Mucosa of rectum (tissue), 2 donors: ENCODE results near the gene PRIMPOL.

Experiments
- H3K27ac ChIP-seq, 2 donors: one replicate each; pipeline ENCODE4 v1.7.0; 2013; ENCODE audit warnings: inconsistent platforms in 2 of 2, low read depth in 2 of 2, low read length in 2 of 2
- H3K27me3 ChIP-seq, 2 donors: one replicate each; pipeline ENCODE4 v1.7.0; 2013; ENCODE audit warnings: low read length in 2 of 2; ENCODE audit not compliant: control insufficient read depth in 2 of 2, insufficient read depth in 2 of 2
- H3K36me3 ChIP-seq, 2 donors: one replicate each; pipeline ENCODE4 v1.7.0; 2013; ENCODE audit warnings: low read length in 2 of 2; ENCODE audit not compliant: control insufficient read depth in 2 of 2, insufficient read depth in 2 of 2
- H3K4me1 ChIP-seq, 2 donors: one replicate each; pipeline ENCODE4 v1.7.0; 2013; ENCODE audit warnings: low read length in 2 of 2, mild to moderate bottlenecking in 1 of 2; ENCODE audit not compliant: control insufficient read depth in 2 of 2, insufficient read depth in 2 of 2
- H3K4me3 ChIP-seq, 2 donors: one replicate each; pipeline ENCODE4 v1.7.0; 2013; ENCODE audit warnings: low read length in 2 of 2
- H3K9ac ChIP-seq, 2 donors: one replicate each; pipeline ENCODE4 v1.7.0; 2013; ENCODE audit warnings: low read length in 2 of 2, low read depth in 1 of 2, mild to moderate bottlenecking in 1 of 2
- H3K9me3 ChIP-seq, 2 donors: one replicate each; pipeline ENCODE4 v1.7.0; 2013; ENCODE audit warnings: low read length in 2 of 2; ENCODE audit not compliant: control insufficient read depth in 2 of 2
- donor health status: healthy.
- donor health status: Normal muscosa, but diverticular disease.

PRIMPOL gene

DNA sequence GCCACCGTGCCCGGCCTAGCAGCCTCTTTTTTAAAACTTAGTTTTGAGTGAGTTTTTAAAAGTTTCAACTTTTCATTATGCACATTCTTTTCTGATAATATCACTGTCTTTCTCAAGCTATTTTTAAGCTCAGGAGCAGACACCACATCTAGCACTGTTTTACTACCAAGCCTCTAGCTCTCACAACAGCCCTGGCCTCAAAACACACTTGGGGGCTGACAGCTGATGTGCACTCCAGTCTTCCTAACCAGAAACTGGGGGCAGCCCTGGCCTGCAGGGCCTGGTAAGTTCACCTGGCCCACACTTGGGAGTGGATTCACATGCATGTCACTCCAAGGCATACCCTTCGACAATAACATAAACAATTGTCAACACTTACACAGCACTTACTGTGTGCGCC lies 50.4 kb downstream of the PRIMPOL start:
- Histone ChIP-seq H3K9ac (no peak overlapping the region), H3K9me3 (no peaks in the 10 kb centered on the region), H3K27ac (no peak overlapping the region), H3K4me3 (no peak overlapping the region), H3K27me3 (no peaks in the 10 kb centered on the region), H3K4me1 (no peaks in the 10 kb centered on the region), H3K36me3 (peaks cover 3 to 8% of the 10 kb centered on the region in 2 donors)

DNA sequence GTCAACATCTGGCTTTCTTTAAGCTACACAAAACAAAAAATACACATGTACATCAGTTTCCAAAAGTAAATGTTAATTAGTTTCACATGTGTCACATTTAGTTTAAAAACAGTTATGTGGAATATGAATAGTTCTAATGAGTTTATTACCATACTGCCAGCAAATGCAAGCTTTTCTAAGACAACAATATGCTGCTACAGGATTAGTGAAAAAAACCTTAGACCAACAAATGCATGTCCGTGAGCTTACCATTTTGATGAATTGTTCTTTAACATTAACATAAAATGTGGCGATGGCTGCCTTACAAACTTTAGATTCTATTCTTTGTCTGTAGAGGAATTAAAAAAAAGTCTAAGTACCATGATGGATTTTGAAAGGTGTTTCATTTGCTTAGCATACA lies 52.6 kb downstream of the PRIMPOL start:
- Histone ChIP-seq H3K4me1 (no peaks in the 10 kb centered on the region), H3K27me3 (no peaks in the 10 kb centered on the region), H3K36me3 (peaks cover 0 to 5% of the 10 kb centered on the region in 2 donors), H3K27ac (no peak overlapping the region), H3K9me3 (no peaks in the 10 kb centered on the region), H3K4me3 (no peak overlapping the region), H3K9ac (no peak overlapping the region)

DNA sequence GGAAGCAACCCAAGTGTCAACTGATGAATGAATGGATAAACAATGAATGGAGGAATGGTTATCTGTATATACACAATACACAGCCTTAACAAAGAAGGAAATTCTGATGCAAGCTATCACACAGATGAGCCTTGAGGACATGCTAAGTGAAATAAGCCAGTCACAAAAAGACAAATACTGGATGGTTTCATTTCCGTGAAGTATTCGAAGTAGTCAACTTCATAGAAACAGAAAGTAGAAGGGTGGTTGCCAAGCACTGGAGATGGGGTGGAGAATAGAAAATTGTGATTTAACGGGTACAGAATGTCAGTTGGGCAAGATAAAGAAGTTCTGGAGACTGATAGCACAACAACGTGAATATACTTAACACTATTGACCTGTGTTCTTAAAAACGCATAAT lies 56.2 kb downstream of the PRIMPOL start:
- Histone ChIP-seq H3K9ac (no peak overlapping the region), H3K4me3 (no peak overlapping the region), H3K4me1 (no peaks in the 10 kb centered on the region), H3K27me3 (no peaks in the 10 kb centered on the region), H3K9me3 (no peaks in the 10 kb centered on the region), H3K27ac (no peak overlapping the region), H3K36me3 (peaks cover 0 to 5% of the 10 kb centered on the region in 2 donors)

DNA sequence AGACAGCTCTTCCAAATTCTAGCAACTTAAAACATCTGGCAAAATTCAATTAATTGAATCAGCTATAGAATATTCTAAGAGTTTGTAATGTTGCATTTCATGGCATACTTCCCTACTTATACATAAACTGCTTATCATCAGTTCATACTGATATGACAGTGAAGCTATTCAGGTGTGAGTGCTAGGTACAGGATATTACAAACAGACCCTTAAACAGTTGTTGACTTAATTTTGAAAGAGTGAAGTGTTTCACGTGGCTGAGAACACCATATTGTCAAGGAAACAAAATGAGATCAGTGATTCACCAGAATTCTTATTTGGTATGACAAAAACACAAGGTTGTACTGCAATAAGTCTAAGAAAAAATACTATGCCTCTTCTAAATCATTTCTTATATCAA lies 56.9 kb downstream of the PRIMPOL start:
- Histone ChIP-seq H3K9ac (no peak overlapping the region), H3K9me3 (no peaks in the 10 kb centered on the region), H3K4me3 (no peak overlapping the region), H3K27me3 (no peaks in the 10 kb centered on the region), H3K36me3 (peaks cover 0 to 2% of the 10 kb centered on the region in 2 donors), H3K4me1 (no peaks in the 10 kb centered on the region), H3K27ac (no peak overlapping the region)

DNA sequence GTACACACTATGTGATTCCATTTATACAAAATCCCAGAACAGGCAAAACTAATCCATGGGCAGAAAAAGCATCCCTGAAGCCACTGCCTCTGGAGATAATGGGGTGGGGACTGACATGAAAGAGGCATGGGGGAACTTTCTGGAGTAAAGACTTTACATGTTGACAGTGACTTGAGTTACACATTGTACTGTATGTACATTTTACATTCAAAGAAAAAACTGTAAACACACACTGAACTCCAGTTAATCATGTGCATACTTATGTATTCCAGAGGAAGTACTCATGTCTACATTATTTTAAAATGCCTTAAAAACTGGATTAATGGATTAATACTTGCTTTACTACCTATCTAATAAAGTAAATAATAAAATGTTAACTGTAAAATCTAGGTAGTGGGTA lies 62.8 kb downstream of the PRIMPOL start:
- Histone ChIP-seq H3K36me3 (no peaks in the 10 kb centered on the region), H3K9ac (no peak overlapping the region), H3K9me3 (no peaks in the 10 kb centered on the region), H3K27me3 (no peaks in the 10 kb centered on the region), H3K27ac (no peak overlapping the region), H3K4me1 (no peaks in the 10 kb centered on the region), H3K4me3 (no peak overlapping the region)

DNA sequence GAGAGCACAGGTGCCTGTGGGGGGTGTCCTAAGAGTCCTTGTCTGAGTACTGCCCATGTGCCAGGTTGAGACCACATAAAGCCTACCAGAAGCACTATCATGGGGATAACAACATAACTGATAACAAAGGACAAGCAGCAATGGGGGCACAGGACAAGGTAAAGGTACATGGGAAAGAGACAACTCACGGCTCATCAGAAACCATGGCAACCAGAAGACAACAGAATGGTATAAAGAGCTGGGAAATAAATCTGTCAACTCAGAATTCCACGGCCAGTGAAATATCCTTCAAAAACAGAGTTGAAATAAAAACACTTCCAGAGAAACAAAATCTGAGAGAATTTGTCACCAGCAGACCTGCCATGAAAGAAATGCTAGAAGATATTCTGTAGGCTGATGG lies 64.3 kb downstream of the PRIMPOL start:
- Histone ChIP-seq H3K4me1 (no peaks in the 10 kb centered on the region), H3K9ac (no peak overlapping the region), H3K4me3 (no peak overlapping the region), H3K27me3 (no peaks in the 10 kb centered on the region), H3K36me3 (no peaks in the 10 kb centered on the region), H3K9me3 (no peaks in the 10 kb centered on the region), H3K27ac (no peak overlapping the region)

DNA sequence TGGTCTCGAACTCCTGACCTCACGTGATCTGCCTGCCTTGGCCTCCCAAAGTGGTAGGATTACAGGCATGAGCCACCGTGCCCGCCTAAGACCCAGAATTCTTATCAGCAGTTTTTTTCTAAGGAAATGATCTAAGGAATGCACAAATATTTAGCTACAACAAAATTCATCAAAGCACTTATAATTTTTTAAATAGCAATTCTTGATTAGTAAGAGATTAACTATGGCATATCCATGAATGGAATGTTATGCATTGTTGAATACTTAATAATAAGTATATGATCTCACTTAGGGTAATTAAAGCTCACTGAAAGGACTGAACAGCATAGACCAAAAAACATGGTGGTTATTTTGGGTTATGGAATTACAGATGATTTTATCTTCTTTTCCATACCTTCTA lies 66.0 kb downstream of the PRIMPOL start:
- Histone ChIP-seq H3K4me3 (no peak overlapping the region), H3K9me3 (no peaks in the 10 kb centered on the region), H3K27me3 (no peaks in the 10 kb centered on the region), H3K36me3 (no peaks in the 10 kb centered on the region), H3K4me1 (no peaks in the 10 kb centered on the region), H3K27ac (no peak overlapping the region), H3K9ac (no peak overlapping the region)

DNA sequence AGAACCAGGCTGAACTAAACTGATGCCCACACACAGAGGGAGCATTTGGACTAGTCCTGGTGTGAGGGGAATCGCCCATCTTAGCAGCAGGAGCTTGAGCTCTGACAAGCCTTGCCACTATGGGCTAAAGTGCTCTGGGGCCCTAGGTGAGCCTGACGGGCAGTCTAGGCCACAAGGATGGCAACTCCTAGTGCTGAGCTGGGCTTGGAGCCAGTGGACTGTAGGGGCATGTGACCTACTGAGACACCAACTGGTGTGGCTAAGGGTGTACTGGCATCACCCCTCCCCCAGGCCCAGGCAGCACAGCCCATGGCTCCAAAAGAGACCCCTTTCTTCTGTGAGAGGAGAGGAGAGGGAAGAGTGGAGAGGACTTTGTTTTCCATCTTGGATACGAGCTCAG lies 69.9 kb downstream of the PRIMPOL start:
- H3K4me3 ChIP-seq: no peak overlapping the region
- H3K9me3 ChIP-seq: peaks cover 0 to 4% of the 10 kb centered on the region in 2 donors
- H3K36me3 ChIP-seq: no peaks in the 10 kb centered on the region

DNA sequence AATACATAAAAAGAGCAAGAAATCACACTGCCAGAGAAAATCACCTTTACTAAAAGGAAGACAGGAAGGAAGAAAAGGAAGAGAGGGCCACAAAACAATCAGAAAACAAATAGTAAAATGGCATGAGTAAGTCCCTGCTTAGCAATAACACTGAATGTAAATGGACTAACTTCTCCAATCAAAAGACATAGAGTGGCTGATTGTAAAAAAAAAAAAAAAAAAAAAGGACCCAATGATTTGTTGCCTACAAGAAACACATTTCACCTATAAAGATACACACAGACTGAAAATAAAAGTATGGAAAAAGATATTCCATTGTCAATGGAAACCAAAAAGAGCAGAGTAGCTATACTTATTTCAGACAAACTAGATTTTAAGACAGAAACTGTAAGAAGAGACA lies 71.7 kb downstream of the PRIMPOL start:
- H3K9me3 ChIP-seq: peaks cover 0 to 4% of the 10 kb centered on the region in 2 donors
- peaks cover 0 to 4% of the 10 kb centered on the region in 2 donors for H3K4me1 ChIP-seq
- no peak overlapping the region for H3K9ac ChIP-seq
- H3K36me3 ChIP-seq: no peaks in the 10 kb centered on the region
- H3K27me3 ChIP-seq: no peaks in the 10 kb centered on the region
- no peak overlapping the region for H3K27ac ChIP-seq
- no peak overlapping the region for H3K4me3 ChIP-seq

More for the DNA sequence above, 69.9 kb downstream of the PRIMPOL start:
- Histone ChIP-seq H3K27me3 (no peaks in the 10 kb centered on the region), H3K27ac (no peak overlapping the region), H3K4me1 (peaks cover 0 to 4% of the 10 kb centered on the region in 2 donors), H3K9ac (no peak overlapping the region)

DNA sequence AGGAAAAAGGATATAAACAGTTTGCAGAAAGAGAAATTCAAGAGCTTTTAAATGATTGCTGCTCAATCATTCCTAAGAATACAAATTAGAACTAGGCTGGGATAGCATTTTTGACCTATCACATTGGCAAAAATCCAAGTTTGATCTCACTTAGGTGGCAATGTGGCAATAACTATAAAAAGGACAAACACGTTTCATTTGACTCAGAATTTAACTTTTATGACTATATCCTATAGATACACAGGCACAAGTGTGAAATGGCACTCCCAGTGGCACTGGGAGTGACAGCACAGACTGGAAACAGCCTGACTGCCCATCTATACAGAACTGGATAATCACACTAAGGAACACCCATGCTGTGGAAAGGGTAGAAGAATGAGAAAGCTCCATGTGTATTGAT lies 73.3 kb downstream of the PRIMPOL start:
- Histone ChIP-seq H3K27me3 (no peaks in the 10 kb centered on the region), H3K36me3 (peaks cover 0 to under 1% of the 10 kb centered on the region in 2 donors), H3K9ac (no peak overlapping the region), H3K27ac (no peak overlapping the region), H3K4me1 (peaks cover 0 to 4% of the 10 kb centered on the region in 2 donors), H3K9me3 (peaks cover 0 to 4% of the 10 kb centered on the region in 2 donors), H3K4me3 (no peak overlapping the region)

DNA sequence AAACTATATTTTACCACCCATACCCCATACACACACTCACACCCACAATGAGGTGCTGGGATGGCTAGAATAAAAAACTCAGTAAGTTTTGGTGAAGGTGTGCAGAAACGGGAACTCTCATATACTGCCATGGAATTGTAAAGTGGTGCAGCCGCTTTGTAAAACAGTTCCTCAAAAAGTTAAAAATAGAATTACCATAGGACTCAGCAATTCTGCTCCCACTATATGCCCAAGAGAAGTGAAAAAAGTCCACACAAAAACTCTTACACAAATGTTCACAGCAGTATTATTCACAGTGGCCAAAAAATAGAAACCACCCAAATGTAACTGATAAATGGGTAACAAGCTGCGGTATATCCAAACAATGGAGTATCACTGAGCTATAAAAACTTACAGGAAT lies 77.9 kb downstream of the PRIMPOL start:
- H3K9ac ChIP-seq: no peak overlapping the region
- H3K9me3 ChIP-seq: no peaks in the 10 kb centered on the region
- no peak overlapping the region for H3K4me3 ChIP-seq
- peaks cover 0 to 7% of the 10 kb centered on the region in 2 donors for H3K36me3 ChIP-seq
- peaks cover 4 to 7% of the 10 kb centered on the region in 2 donors for H3K4me1 ChIP-seq
- H3K27me3 ChIP-seq: no peaks in the 10 kb centered on the region
- H3K27ac ChIP-seq: no peak overlapping the region
